PC-3 (cell line): ENCODE data around the gene SAMD11.
"Not testable (repeated sequence)": the region's sequence is repeated elsewhere in the genome, so short reads cannot be mapped to it uniquely, and the experiment has no call there.

Source experiments
- CTCF ChIP-seq: fragments of 300-600 bp; sonication (generic); conservative IDR thresholded peaks from 2 replicates; pipeline ENCODE4 v1.5.1; 2017; ENCODE audit warnings: antibody characterized with exemption, low read depth, mild to moderate bottlenecking, low read length
- EZH2 ChIP-seq: fragments of 300-600 bp; sonication (generic); IDR thresholded peaks from one replicate; pipeline ENCODE4 v1.6.1; 2017; ENCODE audit warnings: antibody characterized with exemption, mild to moderate bottlenecking, low read length; ENCODE audit not compliant: unreplicated experiment

- not testable (repeated sequence) for TF ChIP-seq CTCF, EZH2
Measured at GRCh38 chr1:890234-890633, 33.5 kb upstream of the SAMD11 start.
